T-helper 2 cell treated with Interferon-gamma antibody and Interleukin-4, amounts not matched to agents 5 μg/mL and 100 μg/mL, for 36 hours (primary cell): Measurements from ENCODE around the gene GOLGA7B.

Experiments used
- DNase-seq: peaks from one replicate; pipeline ENCODE4 v3.0.0; 2021; ENCODE audit warnings: low spot score
- H3K27ac Mint-ChIP-seq: one replicate; pipeline ENCODE4 v1.8.0; 2021; ENCODE audit warnings: mild to moderate bottlenecking, mixed read lengths
- H3K27me3 Mint-ChIP-seq: one replicate; pipeline ENCODE4 v1.8.0; 2021; ENCODE audit warnings: low read depth, mixed read lengths
- H3K36me3 Mint-ChIP-seq: one replicate; pipeline ENCODE4 v1.8.0; 2021; ENCODE audit warnings: low read depth, mixed read lengths
- H3K4me1 Mint-ChIP-seq: one replicate; pipeline ENCODE4 v1.8.0; 2021; ENCODE audit warnings: low read depth, mixed read lengths
- H3K4me3 Mint-ChIP-seq: one replicate; pipeline ENCODE4 v1.8.0; 2022; ENCODE audit warnings: mild to moderate bottlenecking, moderate library complexity, mixed read lengths
- H3K9me3 Mint-ChIP-seq: one replicate; pipeline ENCODE4 v1.8.0; 2021; ENCODE audit warnings: mixed read lengths

The GOLGA7B gene

DNA sequence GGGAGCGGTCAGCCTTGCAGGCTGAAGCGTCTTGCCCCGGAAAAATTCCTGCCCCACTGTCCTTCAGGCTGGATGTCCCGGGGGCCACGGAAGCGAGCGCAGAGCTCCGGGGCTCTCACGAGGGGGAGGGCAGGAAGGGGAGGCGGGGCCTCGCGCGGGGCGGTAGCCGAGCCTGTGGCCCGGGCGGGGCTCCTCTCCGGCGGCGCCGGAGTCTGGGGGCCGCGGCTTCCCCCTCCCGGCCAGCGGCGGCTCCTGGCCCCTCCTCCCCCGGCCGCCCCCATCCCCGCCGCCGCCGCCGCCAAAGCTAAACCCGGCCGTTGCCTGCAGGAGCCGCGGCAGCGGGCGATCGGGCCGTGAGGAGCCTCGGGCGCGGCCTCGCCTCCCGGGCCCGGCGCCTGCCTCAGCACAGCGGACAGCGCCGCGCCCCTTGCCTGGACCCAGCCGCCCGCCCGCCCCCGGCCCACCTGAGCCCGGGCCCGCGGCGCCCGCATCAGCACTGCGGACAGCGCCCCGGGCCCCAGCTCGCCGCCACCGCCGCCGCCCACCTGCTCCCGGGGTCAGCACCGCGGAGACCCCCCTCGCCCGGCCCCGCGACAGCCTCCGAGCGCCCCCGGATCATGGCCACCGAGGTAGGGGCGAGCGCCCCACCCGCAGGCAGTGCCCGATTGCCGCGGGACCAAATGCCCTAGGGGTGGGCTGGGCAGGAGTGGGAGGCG, at the start of gene GOLGA7B:
Gene GOLGA7B (plus strand): TSS at position 157 of the 716 bp plus-strand sequence. CDS start 461 bp downstream, at position 618.
- no peaks in the 10 kb centered on the region for H3K9me3 Mint-ChIP-seq
- peaks cover 33% of the 10 kb centered on the region for H3K4me1 Mint-ChIP-seq
- DNase-seq = peak; percentile 59
- peak within 1 kb of the TSS; percentile 78 for H3K27ac Mint-ChIP-seq
- H3K4me3 Mint-ChIP-seq = peak within 1 kb of the TSS; percentile 87
- H3K36me3 Mint-ChIP-seq = no peaks in the 10 kb centered on the region
- H3K27me3 Mint-ChIP-seq = peaks cover 24% of the 10 kb centered on the region

DNA sequence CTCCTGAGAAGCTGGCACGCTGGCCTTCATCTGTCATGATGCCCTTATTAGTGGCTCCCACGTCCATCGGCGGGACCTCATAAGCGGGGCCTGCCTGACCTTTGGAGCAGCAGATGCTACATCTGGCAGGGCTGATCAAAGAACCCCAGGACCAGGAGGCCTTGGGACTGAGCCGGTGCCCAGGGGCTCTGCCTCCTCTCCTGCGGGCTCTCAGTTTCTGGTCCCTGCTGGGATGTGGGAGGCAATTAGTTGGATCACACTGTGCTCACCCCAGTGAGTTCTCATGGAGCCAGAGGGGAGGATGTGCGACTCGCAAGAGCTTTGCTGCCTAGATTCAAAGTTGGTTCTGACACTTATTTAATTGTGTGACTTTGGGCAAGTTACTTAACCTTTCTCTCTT, 49.2 kb upstream of the GOLGA7B start:
- Mint-ChIP-seq H3K9me3 (peaks cover 23% of the 10 kb centered on the region), H3K36me3 (peaks cover 7% of the 10 kb centered on the region), H3K4me1 (peaks cover 16% of the 10 kb centered on the region), H3K27me3 (peaks cover 5% of the 10 kb centered on the region), H3K4me3 (no peak overlapping the region), H3K27ac (no peak overlapping the region)
- DNase-seq = no peak

DNA sequence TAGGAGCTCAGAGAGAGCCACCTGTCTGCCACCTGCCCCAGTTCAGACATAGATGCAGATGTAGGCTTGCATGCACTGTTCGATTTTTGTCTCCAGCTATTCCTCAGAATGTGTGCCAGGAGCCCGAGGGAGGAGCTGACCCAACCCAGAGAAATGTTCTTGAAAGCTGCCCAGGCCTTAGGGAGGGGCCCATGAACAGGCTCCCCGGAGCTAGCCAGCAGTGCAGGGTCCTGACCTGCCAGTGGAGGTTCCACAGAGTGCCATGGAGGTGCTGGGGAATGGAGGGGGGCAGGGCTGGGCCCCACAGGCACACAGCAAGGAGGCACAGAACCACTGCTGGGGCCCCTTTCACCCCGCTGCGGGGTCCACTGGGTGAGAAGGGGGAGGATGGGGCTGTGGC, 48.2 kb upstream of the GOLGA7B start:
- H3K36me3 Mint-ChIP-seq = peaks cover 7% of the 10 kb centered on the region
- peaks cover 21% of the 10 kb centered on the region for H3K9me3 Mint-ChIP-seq
- peaks cover 8% of the 10 kb centered on the region for H3K4me1 Mint-ChIP-seq
- peaks cover 5% of the 10 kb centered on the region for H3K27me3 Mint-ChIP-seq
- no peak overlapping the region for H3K27ac Mint-ChIP-seq
- no peak overlapping the region for H3K4me3 Mint-ChIP-seq
- no peak for DNase-seq

DNA sequence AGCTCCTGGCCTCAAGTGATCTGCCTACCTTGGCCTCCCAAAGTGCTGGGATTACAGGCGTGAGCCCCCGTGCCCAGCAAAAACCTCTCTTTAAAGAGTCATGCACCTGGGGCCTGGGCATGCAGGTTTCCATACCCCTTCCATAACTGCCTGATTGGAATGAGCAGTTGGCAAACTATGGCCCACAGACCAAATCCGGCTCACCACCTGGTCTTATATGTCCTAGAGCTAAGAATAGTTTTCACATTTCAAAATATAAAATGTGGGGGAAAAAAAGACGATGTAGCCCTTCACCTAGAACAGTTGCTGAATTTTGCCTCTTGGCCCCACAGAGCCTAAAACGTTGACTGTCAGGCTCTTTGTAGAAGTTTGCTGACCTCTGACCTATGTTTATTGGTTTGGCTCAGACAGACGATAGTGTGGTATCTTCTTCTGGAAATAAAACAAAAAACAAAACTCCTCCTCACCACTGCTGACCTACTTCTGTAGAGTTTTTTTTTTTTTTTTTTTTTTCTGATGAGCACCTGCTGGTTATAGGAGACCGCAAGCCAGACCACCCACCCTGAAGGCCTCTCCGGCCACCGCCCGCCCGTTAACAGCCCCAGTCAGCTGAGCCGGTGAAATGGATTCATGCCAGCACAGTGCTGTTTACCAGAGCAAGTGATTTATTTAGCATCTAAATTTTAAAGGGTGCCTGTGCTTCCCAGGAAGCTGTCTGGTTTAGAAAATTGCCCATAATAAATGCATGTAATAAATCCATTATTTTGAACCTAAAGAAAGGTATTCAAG, 44.4 kb upstream of the GOLGA7B start:
- H3K27me3 Mint-ChIP-seq = no peaks in the 10 kb centered on the region
- DNase-seq = no peak
- H3K36me3 Mint-ChIP-seq = no peaks in the 10 kb centered on the region
- H3K9me3 Mint-ChIP-seq = no peaks in the 10 kb centered on the region
- H3K4me3 Mint-ChIP-seq = no peak overlapping the region
- no peak overlapping the region for H3K27ac Mint-ChIP-seq
- H3K4me1 Mint-ChIP-seq = no peaks in the 10 kb centered on the region

DNA sequence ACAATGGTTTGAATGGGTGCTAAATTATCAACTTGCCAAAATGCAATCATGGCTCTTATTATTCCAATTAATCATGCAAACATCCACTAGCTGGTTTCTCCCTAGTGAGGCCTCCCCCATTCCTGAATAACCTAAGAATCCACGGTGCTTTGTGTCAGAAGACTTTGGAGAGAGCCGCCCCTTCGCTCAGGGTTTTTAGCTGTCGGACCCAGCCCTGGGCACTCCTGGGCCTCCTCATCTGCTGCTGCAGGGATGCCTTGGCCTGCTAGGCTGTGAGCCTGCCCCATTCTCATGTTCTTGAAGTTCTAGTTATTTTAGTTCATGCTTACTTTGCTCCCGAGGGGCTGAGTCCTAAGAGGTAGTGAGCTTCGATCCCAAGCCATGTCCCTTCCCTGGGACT, 43.7 kb upstream of the GOLGA7B start:
- H3K36me3 Mint-ChIP-seq = no peaks in the 10 kb centered on the region
- no peak for DNase-seq
- no peaks in the 10 kb centered on the region for H3K4me1 Mint-ChIP-seq
- no peaks in the 10 kb centered on the region for H3K27me3 Mint-ChIP-seq
- no peak overlapping the region for H3K4me3 Mint-ChIP-seq
- no peaks in the 10 kb centered on the region for H3K9me3 Mint-ChIP-seq
- no peak overlapping the region for H3K27ac Mint-ChIP-seq

DNA sequence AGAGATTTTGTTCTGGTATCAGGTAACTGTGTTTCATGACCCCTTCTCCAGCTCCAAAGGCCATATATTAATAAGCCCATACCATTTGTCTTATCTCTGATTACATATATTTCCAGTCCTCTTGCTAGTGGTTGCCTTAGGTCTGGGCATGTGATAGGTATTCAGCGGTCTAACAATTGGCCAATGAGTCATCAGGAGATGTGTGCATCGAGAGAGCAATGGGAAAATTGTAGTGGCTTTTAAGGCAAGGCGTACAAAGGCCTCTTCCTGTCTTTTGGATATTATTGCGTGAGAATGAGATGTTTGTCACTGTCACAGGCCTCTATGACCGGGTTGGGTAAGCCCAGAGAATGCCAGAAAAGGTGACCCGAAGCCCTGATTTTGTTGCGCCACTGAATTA, 39.2 kb upstream of the GOLGA7B start:
- Mint-ChIP-seq H3K36me3 (no peaks in the 10 kb centered on the region), H3K4me1 (no peaks in the 10 kb centered on the region), H3K4me3 (no peak overlapping the region), H3K27me3 (no peaks in the 10 kb centered on the region), H3K9me3 (no peaks in the 10 kb centered on the region), H3K27ac (no peak overlapping the region)
- no peak for DNase-seq

DNA sequence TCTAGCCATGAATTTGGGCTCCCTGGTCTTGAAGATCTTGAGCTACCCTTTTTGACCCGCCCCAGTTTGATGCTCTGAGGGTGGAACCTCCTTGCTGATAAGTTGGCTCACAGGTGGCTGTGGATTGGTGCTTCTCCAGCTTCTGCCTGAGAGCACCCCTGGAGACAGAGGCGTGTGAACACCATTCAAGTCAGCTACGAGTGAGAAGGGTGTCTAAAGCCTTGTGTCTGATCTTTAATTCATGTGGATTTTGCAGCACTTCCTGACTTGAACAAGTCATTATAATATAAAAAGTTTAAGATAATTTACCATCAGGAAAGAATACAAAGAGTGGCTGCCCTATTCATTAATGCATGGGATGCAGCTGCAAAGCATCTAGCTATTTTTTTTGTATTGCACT, 37.7 kb upstream of the GOLGA7B start:
- no peaks in the 10 kb centered on the region for H3K27me3 Mint-ChIP-seq
- H3K9me3 Mint-ChIP-seq = no peaks in the 10 kb centered on the region
- no peak overlapping the region for H3K4me3 Mint-ChIP-seq
- no peak for DNase-seq
- no peak overlapping the region for H3K27ac Mint-ChIP-seq
- H3K36me3 Mint-ChIP-seq = no peaks in the 10 kb centered on the region
- H3K4me1 Mint-ChIP-seq = no peaks in the 10 kb centered on the region

DNA sequence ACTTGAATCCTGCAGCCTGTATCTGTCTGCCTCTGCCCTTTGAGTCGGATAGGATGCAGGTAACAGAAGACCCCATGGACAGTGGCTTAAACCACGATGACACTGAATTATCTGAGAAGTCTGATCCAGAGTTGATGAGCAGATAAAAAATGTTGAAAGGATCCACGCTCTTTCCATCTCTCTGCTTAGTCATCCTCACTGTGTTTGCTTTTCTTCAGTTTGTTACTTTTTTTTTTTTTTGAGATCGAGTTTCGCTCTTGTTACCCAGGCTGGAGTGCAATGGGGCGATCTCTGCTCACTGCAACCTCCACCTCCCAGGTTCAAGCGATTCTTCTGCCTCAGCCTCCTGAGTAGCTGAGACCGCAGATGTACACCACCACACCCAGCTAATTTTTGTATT, 36.9 kb upstream of the GOLGA7B start:
- Mint-ChIP-seq H3K27ac (no peak overlapping the region), H3K4me3 (no peak overlapping the region), H3K36me3 (no peaks in the 10 kb centered on the region), H3K4me1 (no peaks in the 10 kb centered on the region), H3K9me3 (no peaks in the 10 kb centered on the region), H3K27me3 (no peaks in the 10 kb centered on the region)
- no peak for DNase-seq

DNA sequence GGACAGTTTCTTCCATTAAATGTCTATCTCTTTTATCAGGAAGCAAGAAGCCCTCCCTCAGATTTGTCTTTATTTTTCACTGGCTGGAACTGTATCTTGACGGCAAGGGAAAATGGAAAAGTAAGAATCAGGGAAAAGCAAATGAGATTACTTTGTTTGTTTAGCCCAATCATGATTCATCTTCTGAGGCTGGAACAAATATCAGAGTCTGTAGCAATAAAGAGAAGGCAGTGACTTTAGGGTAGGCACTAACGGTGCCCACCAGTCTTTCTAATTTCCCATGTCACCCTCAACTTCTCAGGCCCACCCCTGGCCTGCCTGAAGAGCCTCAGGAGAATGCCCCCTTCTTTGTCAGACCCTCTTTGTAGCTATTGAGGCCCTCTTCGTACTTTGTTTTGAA, 36.3 kb upstream of the GOLGA7B start:
- H3K4me3 Mint-ChIP-seq = no peak overlapping the region
- no peaks in the 10 kb centered on the region for H3K4me1 Mint-ChIP-seq
- DNase-seq = no peak
- H3K9me3 Mint-ChIP-seq = no peaks in the 10 kb centered on the region
- H3K27ac Mint-ChIP-seq = no peak overlapping the region
- H3K27me3 Mint-ChIP-seq = no peaks in the 10 kb centered on the region
- H3K36me3 Mint-ChIP-seq = no peaks in the 10 kb centered on the region

DNA sequence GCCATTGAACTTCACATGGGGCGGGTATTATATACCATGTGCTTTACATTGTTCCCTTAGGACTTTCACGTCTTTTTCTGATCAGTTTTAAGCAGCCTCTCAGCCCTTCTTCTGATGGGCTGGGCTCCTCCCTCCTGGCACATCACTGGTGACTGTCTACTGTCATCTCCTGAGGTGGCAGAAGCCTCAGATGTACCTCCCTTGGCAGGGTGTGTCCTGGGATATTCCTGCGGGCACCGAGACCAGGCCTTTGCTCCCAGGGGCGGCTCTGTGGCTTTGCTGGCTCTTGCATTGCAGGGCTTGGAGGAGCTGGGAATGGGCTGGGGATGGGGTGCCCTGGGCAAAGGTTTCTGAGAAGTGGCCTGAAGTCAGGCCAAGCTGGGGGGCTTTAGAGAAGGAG, 34.6 kb upstream of the GOLGA7B start:
- DNase-seq = no peak
- H3K4me1 Mint-ChIP-seq = no peaks in the 10 kb centered on the region
- H3K27ac Mint-ChIP-seq = no peak overlapping the region
- H3K4me3 Mint-ChIP-seq = no peak overlapping the region
- H3K9me3 Mint-ChIP-seq = no peaks in the 10 kb centered on the region
- H3K27me3 Mint-ChIP-seq = peaks cover 5% of the 10 kb centered on the region
- no peaks in the 10 kb centered on the region for H3K36me3 Mint-ChIP-seq

DNA sequence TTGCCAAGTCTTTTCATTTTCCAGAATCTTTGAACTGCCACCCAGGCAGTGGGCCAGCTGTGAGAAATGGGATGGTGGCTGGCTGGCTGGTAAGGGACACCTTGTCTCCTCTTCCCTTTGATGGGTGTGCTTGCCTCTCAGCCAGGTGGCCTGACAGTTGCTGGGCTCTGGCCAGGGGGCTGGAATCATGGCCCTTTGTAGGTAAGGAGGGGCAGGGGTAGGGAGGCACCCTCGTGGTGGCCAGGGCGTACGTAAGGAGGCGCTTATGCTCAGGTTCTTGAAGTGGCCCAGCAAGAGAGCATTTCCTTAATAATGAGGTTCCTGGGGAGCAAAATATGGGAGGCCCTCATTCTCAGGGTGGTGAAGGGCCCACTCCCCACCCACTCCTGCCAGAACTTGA, 33.0 kb upstream of the GOLGA7B start:
- no peaks in the 10 kb centered on the region for H3K4me1 Mint-ChIP-seq
- DNase-seq = no peak
- H3K9me3 Mint-ChIP-seq = no peaks in the 10 kb centered on the region
- no peaks in the 10 kb centered on the region for H3K36me3 Mint-ChIP-seq
- peaks cover 5% of the 10 kb centered on the region for H3K27me3 Mint-ChIP-seq
- no peak overlapping the region for H3K4me3 Mint-ChIP-seq
- H3K27ac Mint-ChIP-seq = no peak overlapping the region

DNA sequence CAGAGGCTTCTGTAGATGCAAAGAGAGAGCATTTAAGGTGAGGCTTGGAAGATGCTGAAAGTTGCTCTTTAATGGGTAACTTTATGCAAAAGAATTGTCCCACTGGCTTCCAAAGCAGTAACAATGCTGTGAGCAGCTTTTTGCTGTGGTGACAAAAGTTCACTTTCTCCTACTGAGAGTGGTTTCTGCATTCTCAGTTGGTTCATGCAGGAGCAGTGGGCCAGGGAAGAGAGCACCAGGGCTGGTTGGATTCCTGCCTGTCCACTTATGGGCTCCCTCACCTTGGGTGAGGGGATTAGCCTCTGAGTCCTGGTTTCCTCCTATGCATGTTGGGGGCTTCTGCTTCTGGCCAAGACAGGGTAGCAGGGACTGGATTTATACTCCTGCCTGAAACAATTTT, 31.1 kb upstream of the GOLGA7B start:
- no peaks in the 10 kb centered on the region for H3K9me3 Mint-ChIP-seq
- no peaks in the 10 kb centered on the region for H3K36me3 Mint-ChIP-seq
- no peaks in the 10 kb centered on the region for H3K4me1 Mint-ChIP-seq
- H3K27ac Mint-ChIP-seq = no peak overlapping the region
- no peak for DNase-seq
- H3K4me3 Mint-ChIP-seq = no peak overlapping the region
- peaks cover 5% of the 10 kb centered on the region for H3K27me3 Mint-ChIP-seq

DNA sequence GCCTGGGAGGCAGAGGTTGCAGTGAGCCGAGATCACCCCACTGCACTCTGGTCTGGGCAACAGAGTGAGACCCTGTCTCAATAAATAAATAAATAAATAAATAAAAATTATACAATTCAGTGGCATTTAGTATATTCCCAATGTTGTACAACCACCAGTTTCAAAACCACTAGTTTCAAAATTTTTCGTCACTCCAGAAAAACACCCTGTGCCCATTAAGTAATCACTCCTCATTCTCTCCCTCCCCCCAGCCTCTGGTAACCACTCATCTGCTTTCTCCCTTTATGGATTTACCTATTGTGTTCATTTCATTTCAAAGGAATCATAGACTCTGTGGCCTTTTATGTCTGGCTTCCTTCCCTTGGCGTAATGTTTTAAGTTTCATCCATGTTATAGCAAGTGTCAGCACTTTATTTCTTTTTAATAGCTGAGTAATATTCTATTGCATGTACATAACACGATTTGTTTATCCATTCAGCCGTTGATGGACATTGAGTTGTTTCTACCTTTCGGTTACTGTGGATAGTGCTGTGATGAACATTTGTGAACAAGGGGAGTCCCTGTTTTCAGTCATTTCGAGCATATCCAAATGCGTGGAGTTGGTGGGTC, 29.4 kb upstream of the GOLGA7B start:
- Mint-ChIP-seq H3K9me3 (no peaks in the 10 kb centered on the region), H3K27me3 (peaks cover 5% of the 10 kb centered on the region), H3K27ac (no peak overlapping the region), H3K4me1 (no peaks in the 10 kb centered on the region), H3K36me3 (no peaks in the 10 kb centered on the region), H3K4me3 (no peak overlapping the region)
- DNase-seq = no peak

DNA sequence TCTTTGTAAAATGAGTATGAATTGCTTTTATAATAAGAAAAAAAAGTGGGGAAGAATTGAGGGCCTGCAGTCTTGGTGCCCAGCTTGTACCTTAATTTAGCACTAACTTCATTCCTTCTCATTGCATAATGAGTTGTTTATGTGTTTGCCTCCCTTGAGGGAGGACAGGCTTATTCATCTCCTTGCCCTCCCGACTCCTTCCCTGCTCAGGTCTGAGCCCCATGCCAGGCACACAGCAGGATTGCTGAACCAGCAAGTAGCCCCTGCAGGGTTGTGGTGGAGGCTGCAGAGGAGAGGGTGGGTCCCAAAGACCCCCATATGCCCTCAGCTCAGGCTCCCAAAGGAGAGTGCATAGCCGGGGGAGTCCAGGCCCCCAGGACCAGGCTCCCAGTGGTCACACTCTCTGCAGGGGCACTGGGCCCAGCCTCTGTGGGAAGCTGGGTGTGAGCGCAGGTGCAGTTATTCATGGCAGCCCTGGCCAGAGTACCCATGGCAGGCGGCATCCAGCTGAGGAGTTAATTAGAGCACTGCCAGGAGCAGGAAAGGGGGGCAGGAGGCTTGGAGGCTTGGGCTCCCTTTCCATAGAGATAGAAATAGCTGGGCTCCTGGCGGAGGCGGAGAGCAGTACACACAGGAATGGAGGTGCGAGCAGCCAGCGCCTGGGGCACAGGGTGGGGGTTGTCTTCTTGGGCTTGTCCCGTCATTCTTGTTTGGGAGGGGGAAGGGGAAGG, 28.2 kb upstream of the GOLGA7B start:
- Mint-ChIP-seq H3K4me1 (no peaks in the 10 kb centered on the region), H3K4me3 (no peak overlapping the region), H3K36me3 (no peaks in the 10 kb centered on the region), H3K27ac (no peak overlapping the region), H3K27me3 (peaks cover 5% of the 10 kb centered on the region), H3K9me3 (no peaks in the 10 kb centered on the region)
- DNase-seq = no peak
